GM18511 (cell line): Measurements from ENCODE around the gene CAMK1.

Experiments
- ATAC-seq: cut with Tn5 transposase; IDR thresholded peaks from one replicate; pipeline ENCODE4 v1.9.1; 2021; ENCODE audit warnings: mild to moderate bottlenecking, moderate library complexity; ENCODE audit not compliant: unreplicated experiment

Gene CAMK1

GRCh38 chr3:9713142-9713541 lies 56.6 kb downstream of the CAMK1 start:
- ATAC-seq = no peak

- no peak for ATAC-seq
These were observed 57.3 kb downstream of the CAMK1 start for GRCh38 chr3:9712415-9712814.

- ATAC-seq = no peak
These were observed 59.5 kb downstream of the CAMK1 start for GRCh38 chr3:9710174-9710739.
